ENCODE measurements around the gene HS6ST1. TPM values are rescaled to one million over a fixed set of nuclear protein-coding genes. Genes with fewer than 3 reads are reported as not detected.
A peak's percentile ranks its signal among the peaks of the same experiment; 100 is the strongest.

HS6ST1 gene
- total RNA-seq, 1 donor from 2014 or later: 23.3 TPM

- peak; percentile 49 for DNase-seq (ENCODE audit: low spot score)
- Mint-ChIP-seq H3K4me3 (ENCODE audit: unreplicated experiment) (no peak overlapping the region), H3K36me3 (ENCODE audit: low read depth, unreplicated experiment) (peaks cover 12% of the 10 kb centered on the region), H3K27me3 (ENCODE audit: unreplicated experiment) (peaks cover 17% of the 10 kb centered on the region), H3K4me1 (ENCODE audit: unreplicated experiment) (peaks cover 24% of the 10 kb centered on the region), H3K9me3 (ENCODE audit: unreplicated experiment) (no peaks in the 10 kb centered on the region), H3K27ac (ENCODE audit: unreplicated experiment) (peak overlapping the region; percentile 1)
- peak; percentile 43 for TF ChIP-seq CTCF (IDR thresholded peaks at IDR 0.05; ENCODE audit: unreplicated experiment)
Measured at GRCh38 chr2:128313091-128313836, 5.4 kb downstream of the HS6ST1 start.

- H3K4me1 Mint-ChIP-seq (ENCODE audit: unreplicated experiment): peaks cover 24% of the 10 kb centered on the region
Measured at GRCh38 chr2:128312411-128312810, 6.3 kb downstream of the HS6ST1 start.

GRCh38 chr2:128311755-128312341, 6.8 kb downstream of the HS6ST1 start:
- peaks cover 16% of the 10 kb centered on the region for H3K27me3 Mint-ChIP-seq (ENCODE audit: unreplicated experiment)
- no peak overlapping the region for H3K27ac Mint-ChIP-seq (ENCODE audit: unreplicated experiment)
- DNase-seq (ENCODE audit: low spot score): peak; percentile 2
- H3K9me3 Mint-ChIP-seq (ENCODE audit: unreplicated experiment): no peaks in the 10 kb centered on the region
- peaks cover 15% of the 10 kb centered on the region for H3K36me3 Mint-ChIP-seq (ENCODE audit: low read depth, unreplicated experiment)
- peaks cover 22% of the 10 kb centered on the region for H3K4me1 Mint-ChIP-seq (ENCODE audit: unreplicated experiment)
- H3K4me3 Mint-ChIP-seq (ENCODE audit: unreplicated experiment): no peak overlapping the region
- TF ChIP-seq CTCF (IDR thresholded peaks at IDR 0.05; ENCODE audit: unreplicated experiment): no peak

More at GRCh38 chr2:128312411-128312810, 6.3 kb downstream of the HS6ST1 start:
- no peaks in the 10 kb centered on the region for H3K9me3 Mint-ChIP-seq (ENCODE audit: unreplicated experiment)
- no peak overlapping the region for H3K4me3 Mint-ChIP-seq (ENCODE audit: unreplicated experiment)
- peaks cover 15% of the 10 kb centered on the region for H3K36me3 Mint-ChIP-seq (ENCODE audit: low read depth, unreplicated experiment)
- TF ChIP-seq CTCF (IDR thresholded peaks at IDR 0.05; ENCODE audit: unreplicated experiment): no peak
- H3K27ac Mint-ChIP-seq (ENCODE audit: unreplicated experiment): no peak overlapping the region
- peaks cover 17% of the 10 kb centered on the region for H3K27me3 Mint-ChIP-seq (ENCODE audit: unreplicated experiment)
- DNase-seq (ENCODE audit: low spot score): no peak

- DNase-seq (ENCODE audit: low spot score): no peak
Measured at GRCh38 chr2:128311216-128311754, 7.4 kb downstream of the HS6ST1 start.

More at GRCh38 chr2:128311216-128311754, 7.4 kb downstream of the HS6ST1 start:
- Mint-ChIP-seq H3K4me1 (ENCODE audit: unreplicated experiment) (peaks cover 18% of the 10 kb centered on the region), H3K27me3 (ENCODE audit: unreplicated experiment) (peaks cover 10% of the 10 kb centered on the region), H3K9me3 (ENCODE audit: unreplicated experiment) (no peaks in the 10 kb centered on the region), H3K36me3 (ENCODE audit: low read depth, unreplicated experiment) (peaks cover 15% of the 10 kb centered on the region), H3K27ac (ENCODE audit: unreplicated experiment) (peak overlapping the region; percentile 20), H3K4me3 (ENCODE audit: unreplicated experiment) (no peak overlapping the region)
- no peak for TF ChIP-seq CTCF (IDR thresholded peaks at IDR 0.05; ENCODE audit: unreplicated experiment)
